OCI-LY3 (cell line): ENCODE measurements around the gene ATP1A3.

ENCODE experiments used
- EZH2phosphoT487 ChIP-seq: fragments of 200-600 bp; shearing (Covaris generic); IDR thresholded peaks from 2 replicates; pipeline ENCODE4 v1.6.1; 2018; ENCODE audit warnings: antibody characterized with exemption, mixed run types, low read depth
- TF ChIP-seq, protein P1 (sequence below): fragments of 200-600, 300-600 bp; sonication (generic); IDR thresholded peaks from 2 replicates; pipeline ENCODE4 v1.5.1; 2014; ENCODE audit warnings: antibody characterized with exemption, low read length, low read depth

DNA sequence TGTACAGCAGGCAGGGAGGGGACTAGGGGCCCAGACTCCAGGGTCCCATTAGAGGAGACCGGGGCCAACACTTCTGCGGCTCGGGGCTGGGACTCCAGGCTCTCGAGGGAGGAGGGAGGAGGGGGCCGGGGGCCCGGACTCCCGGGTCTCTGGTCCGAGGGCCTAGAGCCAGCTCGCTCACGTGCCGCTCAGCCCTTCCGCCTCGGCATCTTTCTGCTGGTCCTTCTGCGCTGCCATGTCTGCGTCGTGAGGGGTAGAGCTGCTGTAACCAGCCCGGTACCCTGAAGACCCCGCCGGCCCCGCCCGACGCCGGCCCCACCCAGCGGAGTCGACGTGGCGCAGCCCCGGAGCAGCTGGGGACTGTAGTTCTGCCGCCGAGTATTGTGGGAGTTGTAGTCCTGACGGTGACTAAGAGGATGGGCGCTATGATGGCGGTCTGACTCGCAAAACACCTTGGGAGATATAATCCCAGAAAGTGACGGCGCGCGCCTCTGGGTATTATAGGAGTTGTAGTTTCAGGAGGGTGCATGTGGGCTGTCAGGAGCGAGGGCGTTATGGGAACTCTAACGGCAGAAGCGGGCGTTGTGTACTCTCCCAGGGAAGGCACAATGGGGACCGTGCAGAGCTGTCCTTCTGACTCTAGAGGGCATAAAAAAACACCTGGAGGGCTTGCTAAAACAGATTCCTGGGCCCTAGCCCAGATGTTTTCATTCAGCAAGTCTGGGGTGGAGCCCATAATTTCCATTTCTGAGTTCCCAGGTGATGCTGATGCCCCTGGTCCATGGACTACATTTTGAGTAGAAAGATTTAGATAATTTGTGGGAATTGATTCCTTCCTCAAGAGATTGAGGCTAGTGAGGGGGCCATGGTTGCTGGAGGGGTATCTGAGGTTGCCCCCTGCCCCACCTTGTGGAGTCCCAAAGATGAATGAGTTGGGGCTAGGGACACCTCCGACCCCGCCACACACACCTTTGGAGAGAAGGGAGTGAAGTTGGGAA, 34.7 kb downstream of the ATP1A3 start, which contains the start of gene RABAC1:
- TF ChIP-seq, protein P1, sequence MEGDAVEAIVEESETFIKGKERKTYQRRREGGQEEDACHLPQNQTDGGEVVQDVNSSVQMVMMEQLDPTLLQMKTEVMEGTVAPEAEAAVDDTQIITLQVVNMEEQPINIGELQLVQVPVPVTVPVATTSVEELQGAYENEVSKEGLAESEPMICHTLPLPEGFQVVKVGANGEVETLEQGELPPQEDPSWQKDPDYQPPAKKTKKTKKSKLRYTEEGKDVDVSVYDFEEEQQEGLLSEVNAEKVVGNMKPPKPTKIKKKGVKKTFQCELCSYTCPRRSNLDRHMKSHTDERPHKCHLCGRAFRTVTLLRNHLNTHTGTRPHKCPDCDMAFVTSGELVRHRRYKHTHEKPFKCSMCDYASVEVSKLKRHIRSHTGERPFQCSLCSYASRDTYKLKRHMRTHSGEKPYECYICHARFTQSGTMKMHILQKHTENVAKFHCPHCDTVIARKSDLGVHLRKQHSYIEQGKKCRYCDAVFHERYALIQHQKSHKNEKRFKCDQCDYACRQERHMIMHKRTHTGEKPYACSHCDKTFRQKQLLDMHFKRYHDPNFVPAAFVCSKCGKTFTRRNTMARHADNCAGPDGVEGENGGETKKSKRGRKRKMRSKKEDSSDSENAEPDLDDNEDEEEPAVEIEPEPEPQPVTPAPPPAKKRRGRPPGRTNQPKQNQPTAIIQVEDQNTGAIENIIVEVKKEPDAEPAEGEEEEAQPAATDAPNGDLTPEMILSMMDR: peak; percentile 62
- TF ChIP-seq EZH2phosphoT487: no peak
